Smooth muscle cell (in vitro differentiated cells): ENCODE data around the gene NSD2. TPM values are rescaled to one million over a fixed set of nuclear protein-coding genes. Genes with fewer than 3 reads are reported as not detected.

Source experiments
- DNase-seq: peaks from one replicate; lab custom pipeline; 2025; ENCODE audit not compliant: unreplicated experiment; lab: John Stamatoyannopoulos, UW
- H2AFZ ChIP-seq: fragments of 200-600 bp; sonication (generic); 2 replicates; pipeline ENCODE4 v1.6.0; 2016; ENCODE audit warnings: antibody characterized with exemption, low read depth, mild to moderate bottlenecking
- H3F3A ChIP-seq: fragments of 200-600 bp; sonication (generic); 2 replicates; pipeline ENCODE4 v1.6.0; 2017; ENCODE audit warnings: antibody characterized with exemption, low read depth
- H3K27ac ChIP-seq: fragments of 200-600 bp; sonication (generic); 2 replicates; pipeline ENCODE4 v1.5.1; 2016; ENCODE audit warnings: low read depth, mild to moderate bottlenecking
- H3K27me3 ChIP-seq: fragments of 200-600 bp; sonication (generic); 2 replicates; pipeline ENCODE4 v1.6.1; 2016; ENCODE audit warnings: low read depth, mild to moderate bottlenecking
- H3K36me3 ChIP-seq: fragments of 200-600 bp; sonication (generic); 2 replicates; pipeline ENCODE4 v1.5.1; 2016; ENCODE audit warnings: low read depth
- H3K4me1 ChIP-seq: fragments of 200-600 bp; sonication (generic); 2 replicates; pipeline ENCODE4 v1.5.1; 2016; ENCODE audit warnings: low read depth
- H3K4me2 ChIP-seq: fragments of 200-600 bp; sonication (generic); 2 replicates; pipeline ENCODE4 v1.6.0; 2016; ENCODE audit warnings: mild to moderate bottlenecking
- H3K4me3 ChIP-seq: fragments of 200-600 bp; sonication (generic); 2 replicates; pipeline ENCODE4 v1.5.1; 2016; ENCODE audit warnings: mild to moderate bottlenecking
- H3K79me2 ChIP-seq: fragments of 200-600 bp; sonication (generic); 2 replicates; pipeline ENCODE4 v1.6.0; 2016; ENCODE audit warnings: low read depth, mild to moderate bottlenecking
- H3K9ac ChIP-seq: fragments of 200-600 bp; sonication (generic); 2 replicates; pipeline ENCODE4 v1.6.0; 2016; ENCODE audit warnings: low read depth
- H3K9me3 ChIP-seq: fragments of 200-600 bp; sonication (generic); replicated peaks from 2 replicates; pipeline ENCODE4 v1.5.1; 2016; ENCODE audit warnings: low read depth
- H4K20me1 ChIP-seq: fragments of 200-600 bp; sonication (generic); 2 replicates; pipeline ENCODE4 v1.6.0; 2016; ENCODE audit warnings: low read depth
- WGBS: methylation state at CpG from one replicate; pipeline ENCODE4 v1.1.7; 2016; ENCODE audit warnings: low lambda C conversion rate; 5-methylcytosine and 5-hydroxymethylcytosine counted together
- polyA plus RNA-seq: library from polyadenylated mRNA; unstranded; fragments of >200 nt; fragmentation: Nextera tagmentation; extraction: Ambion mirVana; gene quantifications from 2 replicates; pipeline ENCODE4 v1.2.1, GENCODE V29; 2016
- total RNA-seq: library from RNA; depleted of rRNA; stranded (reverse); fragments of >200 nt; gene quantifications from 2 replicates; pipeline ENCODE4 v1.2.3, GENCODE V29; 2014
- TF ChIP-seq, protein P1 (sequence below): fragments of 200-600 bp; sonication (generic); IDR thresholded peaks from 2 replicates; pipeline ENCODE4 v1.5.1; 2017; ENCODE audit warnings: borderline replicate concordance, mild to moderate bottlenecking, antibody characterized with exemption; ENCODE audit not compliant: insufficient read depth, poor library complexity, severe bottlenecking

The NSD2 gene
- total and polyA plus RNA-seq, 2 experiments from 2014 or later: 13.0 to 15.0 TPM

DNA sequence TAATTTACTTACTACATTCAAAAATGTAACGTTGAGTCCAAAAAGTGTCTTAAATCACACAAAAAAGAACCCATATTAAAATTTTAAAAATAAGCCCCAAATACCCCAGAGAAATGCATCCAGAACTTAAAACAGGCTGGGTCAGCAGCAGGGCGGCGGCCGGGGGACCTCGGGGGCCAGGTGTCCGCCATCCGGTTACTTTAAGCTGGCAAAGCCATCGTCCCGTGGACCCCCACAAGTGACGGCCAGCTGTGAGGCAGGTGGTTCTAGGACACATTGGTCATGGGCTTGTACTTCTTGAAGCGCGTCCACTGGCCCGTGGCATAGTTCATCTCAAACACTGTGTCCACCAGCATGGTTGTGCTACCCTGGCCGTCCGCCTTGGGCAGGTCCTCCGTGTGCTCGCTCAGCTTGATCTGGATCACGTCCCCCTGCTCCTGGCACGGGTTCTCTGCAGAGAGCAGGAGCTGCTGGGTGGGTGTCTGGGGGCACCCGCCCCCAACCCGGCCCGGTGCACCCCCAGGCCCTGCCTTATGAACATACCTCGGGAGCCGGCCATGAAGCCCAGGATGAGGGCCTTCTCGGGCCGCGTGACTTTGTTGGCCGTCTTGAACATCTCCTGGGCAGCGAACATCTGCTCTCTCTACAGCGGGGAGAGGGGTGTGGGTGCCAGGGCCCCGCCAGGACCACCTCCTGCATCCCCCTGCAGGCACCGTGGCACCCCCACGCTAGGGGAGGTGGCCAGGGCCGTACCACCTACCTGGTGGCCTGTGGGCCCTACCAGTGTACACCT, 112.1 kb downstream of the NSD2 start:
- no peak for DNase-seq
- WGBS: 97% methylated on average over 34 of the region's 34 CpGs
- H3K27ac ChIP-seq: no peak overlapping the region
- H2AFZ ChIP-seq: no peak overlapping the region
- H3K36me3 ChIP-seq: no peaks in the 10 kb centered on the region
- no peak overlapping the region for H3K9ac ChIP-seq
- no peak overlapping the region for H3K4me2 ChIP-seq
- TF ChIP-seq, protein P1, sequence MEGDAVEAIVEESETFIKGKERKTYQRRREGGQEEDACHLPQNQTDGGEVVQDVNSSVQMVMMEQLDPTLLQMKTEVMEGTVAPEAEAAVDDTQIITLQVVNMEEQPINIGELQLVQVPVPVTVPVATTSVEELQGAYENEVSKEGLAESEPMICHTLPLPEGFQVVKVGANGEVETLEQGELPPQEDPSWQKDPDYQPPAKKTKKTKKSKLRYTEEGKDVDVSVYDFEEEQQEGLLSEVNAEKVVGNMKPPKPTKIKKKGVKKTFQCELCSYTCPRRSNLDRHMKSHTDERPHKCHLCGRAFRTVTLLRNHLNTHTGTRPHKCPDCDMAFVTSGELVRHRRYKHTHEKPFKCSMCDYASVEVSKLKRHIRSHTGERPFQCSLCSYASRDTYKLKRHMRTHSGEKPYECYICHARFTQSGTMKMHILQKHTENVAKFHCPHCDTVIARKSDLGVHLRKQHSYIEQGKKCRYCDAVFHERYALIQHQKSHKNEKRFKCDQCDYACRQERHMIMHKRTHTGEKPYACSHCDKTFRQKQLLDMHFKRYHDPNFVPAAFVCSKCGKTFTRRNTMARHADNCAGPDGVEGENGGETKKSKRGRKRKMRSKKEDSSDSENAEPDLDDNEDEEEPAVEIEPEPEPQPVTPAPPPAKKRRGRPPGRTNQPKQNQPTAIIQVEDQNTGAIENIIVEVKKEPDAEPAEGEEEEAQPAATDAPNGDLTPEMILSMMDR: no peak
- no peaks in the 10 kb centered on the region for H4K20me1 ChIP-seq
- H3K4me1 ChIP-seq: no peaks in the 10 kb centered on the region
- no peaks in the 10 kb centered on the region for H3K27me3 ChIP-seq
- H3K9me3 ChIP-seq: no peaks in the 10 kb centered on the region
- no peak overlapping the region for H3K4me3 ChIP-seq
- H3F3A ChIP-seq: no peaks in the 10 kb centered on the region
- no peaks in the 10 kb centered on the region for H3K79me2 ChIP-seq

DNA sequence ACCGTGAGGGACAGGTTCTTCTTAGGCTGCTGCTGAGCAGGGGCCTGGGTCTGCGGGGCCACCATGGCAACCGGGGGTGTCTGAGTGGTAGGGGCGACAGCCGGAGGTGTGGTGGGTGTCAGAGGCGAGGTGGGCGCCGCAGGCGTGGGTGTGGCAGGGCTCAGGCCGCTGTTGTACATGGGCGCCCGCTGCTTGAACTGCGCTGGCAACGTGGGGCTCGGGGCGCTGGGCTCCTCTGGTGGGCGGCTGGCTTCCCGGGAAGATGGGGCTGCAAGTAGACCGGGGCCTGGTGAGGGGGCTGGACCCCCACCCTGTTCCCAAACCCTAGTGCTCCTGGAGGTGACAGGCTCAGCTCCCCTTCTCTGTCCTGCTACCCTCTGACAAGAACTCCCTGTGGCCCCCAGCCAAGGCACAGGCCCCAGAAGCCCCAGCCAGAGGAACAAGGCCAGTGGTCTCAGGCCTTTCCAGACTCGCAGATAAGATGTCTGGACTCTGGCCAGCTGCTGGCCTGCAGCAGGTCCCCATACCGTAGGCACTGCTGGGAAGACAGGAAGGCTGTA, 112.7 kb downstream of the NSD2 start:
- no peak for DNase-seq
- Histone ChIP-seq H3F3A (no peaks in the 10 kb centered on the region), H3K79me2 (no peaks in the 10 kb centered on the region), H3K36me3 (no peaks in the 10 kb centered on the region), H4K20me1 (no peaks in the 10 kb centered on the region), H2AFZ (no peak overlapping the region), H3K9ac (no peak overlapping the region), H3K27ac (no peak overlapping the region), H3K4me3 (no peak overlapping the region), H3K27me3 (no peaks in the 10 kb centered on the region), H3K4me2 (no peak overlapping the region), H3K4me1 (no peaks in the 10 kb centered on the region), H3K9me3 (no peaks in the 10 kb centered on the region)
- WGBS: 94% methylated on average over 21 of the region's 21 CpGs
- TF ChIP-seq, protein P1: no peak

DNA sequence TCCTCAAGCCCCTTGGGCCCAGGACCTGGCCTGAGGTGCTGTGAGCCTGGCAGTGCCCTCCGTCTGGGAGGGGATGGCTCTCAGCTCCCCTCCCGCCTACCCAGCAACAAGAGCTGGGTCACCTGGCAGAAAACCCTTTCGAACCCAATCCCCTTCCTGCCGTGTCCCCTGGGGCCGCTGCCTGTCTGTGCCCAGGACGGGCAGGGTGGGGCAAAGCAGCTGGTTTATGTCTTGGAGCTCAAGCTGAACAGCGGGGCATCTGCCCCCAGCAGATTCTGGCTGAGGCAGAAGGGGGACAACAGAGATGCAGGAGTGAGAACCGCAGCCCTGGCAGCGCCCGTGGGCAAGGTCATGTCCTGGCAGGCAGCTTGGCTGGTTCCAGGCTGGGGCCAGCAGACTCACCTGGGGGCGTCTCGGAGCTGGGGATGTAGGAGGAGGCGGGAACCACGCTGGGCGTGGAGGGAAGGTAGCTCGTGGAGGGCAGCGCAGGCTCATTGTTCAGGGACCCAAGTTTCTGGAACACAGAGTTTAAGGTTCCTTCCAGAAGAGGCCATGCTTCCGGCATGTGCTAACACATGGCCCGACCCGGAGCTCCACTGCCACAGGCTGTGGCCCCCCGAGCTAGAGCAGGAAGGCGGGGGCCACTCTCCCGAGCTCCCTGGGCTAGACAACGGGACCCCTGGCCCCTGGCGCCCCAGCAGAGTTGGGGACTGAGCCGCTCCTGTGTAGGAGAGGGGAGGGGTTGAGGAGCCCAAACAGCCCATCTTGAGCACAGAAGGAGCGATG, 113.4 kb downstream of the NSD2 start:
- H3K36me3 ChIP-seq: no peaks in the 10 kb centered on the region
- H3K27me3 ChIP-seq: no peaks in the 10 kb centered on the region
- no peaks in the 10 kb centered on the region for H3K4me1 ChIP-seq
- H3K27ac ChIP-seq: no peak overlapping the region
- no peak overlapping the region for H3K4me2 ChIP-seq
- H3K79me2 ChIP-seq: no peaks in the 10 kb centered on the region
- H3K4me3 ChIP-seq: no peak overlapping the region
- 95% methylated on average over 27 of the region's 27 CpGs for WGBS
- DNase-seq: no peak
- H3F3A ChIP-seq: no peaks in the 10 kb centered on the region
- H3K9ac ChIP-seq: no peak overlapping the region
- no peaks in the 10 kb centered on the region for H3K9me3 ChIP-seq
- no peaks in the 10 kb centered on the region for H4K20me1 ChIP-seq
- TF ChIP-seq, protein P1: no peak
- H2AFZ ChIP-seq: no peak overlapping the region
